ENCODE data around the gene GATM.

The GATM gene

GRCh38 chr15:45340429-45340828 lies 37.9 kb downstream of the GATM start:
- TF ChIP-seq CTCF (conservative IDR thresholded peaks at IDR 0.05; ENCODE audit: low read depth, low read length): no peak
- no peak for DNase-seq (ENCODE audit: low read depth)
- H3K4me3 ChIP-seq (ENCODE audit: low read depth, low read length): no peak overlapping the region

GRCh38 chr15:45338417-45338816 lies 39.9 kb downstream of the GATM start:
- H3K4me3 ChIP-seq (ENCODE audit: low read depth, low read length): no peak overlapping the region
- TF ChIP-seq CTCF (conservative IDR thresholded peaks at IDR 0.05; ENCODE audit: low read depth, low read length): no peak
- DNase-seq (ENCODE audit: low read depth): no peak

GRCh38 chr15:45337224-45337623 lies 41.1 kb downstream of the GATM start:
- TF ChIP-seq CTCF (conservative IDR thresholded peaks at IDR 0.05; ENCODE audit: low read depth, low read length): no peak
- no peak for DNase-seq (ENCODE audit: low read depth)
- H3K4me3 ChIP-seq (ENCODE audit: low read depth, low read length): no peak overlapping the region

GRCh38 chr15:45333550-45333949 lies 44.8 kb downstream of the GATM start:
- no peak for TF ChIP-seq CTCF (conservative IDR thresholded peaks at IDR 0.05; ENCODE audit: low read depth, low read length)
- peak; percentile 27 for DNase-seq (ENCODE audit: low read depth)

GRCh38 chr15:45332694-45333093 lies 45.6 kb downstream of the GATM start:
- H3K4me3 ChIP-seq (ENCODE audit: low read depth, low read length): no peak overlapping the region
- no peak for TF ChIP-seq CTCF (conservative IDR thresholded peaks at IDR 0.05; ENCODE audit: low read depth, low read length)
- DNase-seq (ENCODE audit: low read depth): no peak

More at GRCh38 chr15:45333550-45333949, 44.8 kb downstream of the GATM start:
- no peak overlapping the region for H3K4me3 ChIP-seq (ENCODE audit: low read depth, low read length)

GRCh38 chr15:45331972-45332371 lies 46.4 kb downstream of the GATM start:
- no peak overlapping the region for H3K4me3 ChIP-seq (ENCODE audit: low read depth, low read length)
- no peak for TF ChIP-seq CTCF (conservative IDR thresholded peaks at IDR 0.05; ENCODE audit: low read depth, low read length)
- DNase-seq (ENCODE audit: low read depth): no peak

- no peak for TF ChIP-seq CTCF (conservative IDR thresholded peaks at IDR 0.05; ENCODE audit: low read depth, low read length)
- no peak for DNase-seq (ENCODE audit: low read depth)
- no peak overlapping the region for H3K4me3 ChIP-seq (ENCODE audit: low read depth, low read length)
Observed at GRCh38 chr15:45328663-45329062, 49.7 kb downstream of the GATM start.

Data from choroid plexus epithelial cell (primary cell).